GM19043 (cell line): ENCODE data around the gene MTRFR.
A peak's percentile ranks its signal among the peaks of the same experiment; 100 is the strongest.
"Not testable (repeated sequence)": the region's sequence is repeated elsewhere in the genome, so short reads cannot be mapped to it uniquely, and the experiment has no call there.

ENCODE experiments used
- ATAC-seq: cut with Tn5 transposase; IDR thresholded peaks from one replicate; pipeline ENCODE4 v1.9.1; 2021; ENCODE audit warnings: low read depth; ENCODE audit not compliant: unreplicated experiment

Gene MTRFR

DNA sequence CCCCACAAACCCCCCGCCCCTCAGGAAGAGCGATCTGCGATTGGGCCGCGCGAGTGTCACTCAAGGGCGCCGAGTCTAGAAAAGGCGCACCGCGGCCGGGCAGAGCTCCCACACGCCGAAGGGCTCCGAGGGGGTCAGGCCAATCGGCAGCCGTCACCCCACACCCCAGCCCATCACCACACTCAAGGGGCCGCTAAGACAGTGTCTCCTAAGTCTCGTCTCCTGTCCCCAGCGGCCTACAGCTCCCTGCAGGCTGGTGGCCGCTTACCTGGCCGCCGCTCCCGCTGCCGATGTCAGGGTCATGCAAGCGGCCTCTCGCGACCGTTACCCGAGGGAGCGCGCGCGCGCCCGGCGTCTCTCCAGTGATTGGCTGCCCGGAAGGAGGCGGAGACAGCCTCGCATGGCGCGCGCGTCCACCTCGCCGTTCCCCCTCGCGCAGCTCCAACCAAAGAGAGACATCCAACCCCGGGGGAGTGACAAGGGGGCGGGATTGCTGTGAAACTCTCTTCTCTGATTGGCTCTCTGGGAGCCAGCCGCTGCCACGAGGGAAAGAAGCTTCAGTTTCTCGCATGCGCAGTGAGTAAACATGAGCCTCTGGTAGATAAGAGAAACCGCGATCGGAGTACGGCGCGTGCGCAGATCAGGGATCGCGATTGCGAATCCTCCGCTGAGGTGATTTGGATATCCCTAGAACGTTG is at the start of gene MTRFR, which contains the start of gene MPHOSPH9:
Gene MTRFR, plus strand, starts transcription at position 630 of the 698 bp plus-strand sequence. CDS start 20,239 bp downstream, outside the sequence.
Gene MPHOSPH9, minus strand, starts transcription at position 335 of the 698 bp plus-strand sequence. CDS start 2,777 bp downstream, outside the sequence.
- peak; percentile 70 for ATAC-seq

DNA sequence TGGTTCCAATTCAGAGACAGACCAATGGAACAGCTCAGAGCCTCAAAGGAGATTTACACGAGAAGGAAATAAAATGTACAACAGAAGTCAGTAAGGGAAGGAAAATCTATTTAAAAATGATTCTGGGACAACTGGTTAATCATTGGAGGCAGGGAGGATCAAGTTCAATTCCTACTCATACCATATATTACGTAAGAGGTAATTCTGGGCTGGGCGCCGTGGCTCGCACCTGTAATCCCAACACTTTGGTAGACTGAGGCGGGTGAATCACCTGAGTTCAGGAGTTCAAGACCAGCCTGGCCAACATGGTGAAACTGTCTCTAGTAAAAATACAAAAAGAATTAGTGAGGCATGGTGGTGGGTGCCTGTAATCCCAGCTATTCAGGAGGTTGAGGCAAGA is 45.6 kb upstream of the MTRFR start:
- no peak for ATAC-seq

DNA sequence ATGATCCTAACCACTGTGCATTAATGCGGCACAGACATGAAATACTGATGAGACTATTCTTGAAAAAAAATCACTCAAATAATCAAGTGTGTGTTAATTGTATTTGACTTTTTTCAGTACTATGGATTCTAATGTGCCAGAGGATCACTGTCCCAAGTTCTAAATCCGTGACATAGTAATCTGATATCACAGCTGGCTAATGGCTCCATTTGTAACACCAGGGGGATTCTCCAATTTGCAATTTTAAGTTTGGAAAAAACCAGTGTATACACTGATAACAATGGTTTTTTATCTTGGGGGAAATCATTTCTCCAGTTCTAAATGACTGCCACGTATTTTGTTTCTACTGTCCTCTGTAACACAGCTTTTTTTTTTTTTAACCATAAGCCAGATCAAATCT is 33.3 kb upstream of the MTRFR start:
- ATAC-seq = no peak

GRCh38 chr12:123200414-123200813 is 32.8 kb upstream of the MTRFR start:
- ATAC-seq = no peak

- ATAC-seq = not testable (repeated sequence)
Measured at GRCh38 chr12:123206794-123207193, 26.4 kb upstream of the MTRFR start.

- ATAC-seq = not testable (repeated sequence)
Measured at GRCh38 chr12:123207815-123208214, 25.4 kb upstream of the MTRFR start.

- ATAC-seq = no peak
Measured at GRCh38 chr12:123223241-123223668, 10.0 kb upstream of the MTRFR start.

- no peak for ATAC-seq
Measured at GRCh38 chr12:123225443-123225842, 7.8 kb upstream of the MTRFR start.

DNA sequence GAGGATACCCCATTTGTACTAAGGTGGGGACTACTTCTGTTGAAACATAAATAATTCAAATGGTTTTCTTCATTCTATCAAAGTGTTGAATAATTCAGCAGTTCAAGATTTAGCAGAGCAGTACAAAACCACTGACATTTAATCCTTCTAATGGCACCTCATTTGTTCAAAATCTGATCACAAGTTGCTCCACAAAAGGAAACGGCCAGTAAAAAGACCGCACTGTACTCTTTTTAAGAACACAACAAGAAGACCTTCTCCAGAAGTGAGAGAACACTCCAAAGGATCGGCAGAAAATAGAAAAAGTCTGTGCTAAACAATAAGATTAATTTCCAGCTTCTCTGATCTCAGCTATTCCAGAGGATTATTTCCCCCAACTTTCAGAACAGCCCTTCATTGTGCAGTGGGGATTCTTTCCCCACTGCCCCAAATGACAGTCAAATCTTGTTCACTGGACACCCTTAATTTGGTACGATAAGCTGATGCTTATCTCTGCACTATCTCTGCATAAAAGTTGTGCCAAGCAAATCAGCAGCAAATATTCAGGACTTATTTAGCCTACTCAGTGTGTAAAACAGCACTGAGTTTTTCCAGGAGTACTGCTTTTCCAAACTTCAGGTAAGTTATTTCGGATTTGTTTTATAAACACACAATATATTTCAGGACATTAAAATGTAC is 5.5 kb upstream of the MTRFR start:
- no peak for ATAC-seq

GRCh38 chr12:123229051-123229450 is 4.2 kb upstream of the MTRFR start:
- no peak for ATAC-seq

DNA sequence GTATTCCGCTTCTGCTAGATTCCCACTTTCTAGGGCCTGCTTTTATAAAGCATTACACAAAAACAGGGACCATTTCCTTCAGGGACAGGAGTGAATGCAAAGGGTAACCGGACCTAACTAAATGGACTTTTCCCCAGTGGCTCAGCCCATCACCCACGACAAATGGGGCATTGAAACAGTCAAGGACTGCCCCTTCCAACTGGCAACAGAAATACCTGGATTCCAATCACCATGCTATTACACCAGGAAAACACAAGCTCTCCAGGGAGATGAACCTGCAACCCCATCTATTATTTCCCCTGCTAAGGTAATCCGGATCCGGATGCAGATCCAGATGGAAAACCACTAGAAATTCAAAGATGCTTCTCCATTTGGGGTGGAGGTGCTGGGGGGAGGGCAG is 1.3 kb upstream of the MTRFR start:
- no peak for ATAC-seq

- no peak for ATAC-seq
Measured at GRCh38 chr12:123232472-123232806, 797 bp upstream of the MTRFR start.

- no peak for ATAC-seq
Measured at GRCh38 chr12:123233505-123234308, 471 bp downstream of the MTRFR start.

GRCh38 chr12:123237646-123238329 is 4.6 kb downstream of the MTRFR start:
- no peak for ATAC-seq

DNA sequence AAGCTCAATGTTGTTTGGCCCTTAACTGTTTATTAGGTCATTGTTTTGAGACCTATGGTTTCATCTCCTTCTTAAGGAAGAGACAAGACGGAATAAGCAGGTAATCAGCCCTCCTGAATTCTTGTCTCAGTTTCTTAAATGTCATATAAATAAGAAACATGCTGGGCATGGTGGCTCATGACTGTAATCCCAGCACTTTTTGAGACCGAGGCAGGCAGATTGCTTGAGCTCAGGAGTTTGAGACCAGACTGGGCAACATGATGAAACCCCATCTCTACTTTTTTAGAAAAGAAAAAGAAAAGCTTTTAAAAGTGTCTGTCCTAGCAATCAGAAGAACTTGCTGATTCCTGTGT is 5.1 kb downstream of the MTRFR start:
- ATAC-seq = no peak

DNA sequence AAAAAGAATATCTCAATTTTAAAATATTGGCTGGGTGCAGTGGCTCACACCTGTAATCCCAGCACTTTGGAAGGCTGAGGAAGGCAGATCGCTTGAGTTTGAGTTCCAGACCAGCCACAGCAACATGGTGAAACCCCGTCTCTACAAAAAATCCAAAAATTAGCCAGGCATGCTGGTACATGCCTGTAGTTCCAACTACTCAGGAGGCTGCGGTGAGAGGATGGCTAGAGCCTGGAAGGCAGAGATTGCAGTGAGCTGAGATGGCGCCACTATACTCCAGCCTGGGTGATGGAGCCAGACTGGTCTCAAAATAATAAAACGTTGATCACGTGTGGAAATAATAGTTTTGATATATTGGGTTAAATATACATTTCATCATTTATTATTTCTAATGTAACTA is 5.7 kb downstream of the MTRFR start:
- ATAC-seq = no peak

- no peak for ATAC-seq
Measured at GRCh38 chr12:123242116-123242904, 9.1 kb downstream of the MTRFR start.

DNA sequence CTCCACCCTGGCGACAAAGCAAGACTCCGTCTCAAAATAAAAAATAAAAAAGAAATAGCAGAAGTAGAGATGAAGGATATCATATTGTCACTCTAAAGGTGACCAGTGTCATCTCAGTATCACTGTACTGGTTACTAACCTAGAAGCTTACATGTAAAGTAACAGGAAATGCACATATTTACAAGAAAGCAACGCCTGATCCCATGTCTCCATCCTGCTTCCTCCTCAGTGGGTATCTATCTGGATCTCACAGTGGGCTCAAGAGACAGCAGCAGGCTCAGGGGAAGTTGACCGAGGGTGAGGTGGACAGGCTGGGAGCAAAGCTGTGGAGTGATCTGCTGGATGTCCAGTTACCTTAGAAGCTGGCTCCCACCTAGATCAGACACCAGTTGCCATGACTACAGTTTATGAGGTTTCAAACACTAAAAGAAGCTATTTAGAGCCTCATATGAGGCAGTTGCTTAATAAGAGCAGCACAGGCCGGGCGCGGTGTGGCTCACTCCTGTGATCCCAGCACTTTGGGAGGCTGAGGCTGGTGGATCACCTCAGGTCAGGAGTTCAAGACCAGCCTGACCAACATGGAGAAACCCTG is 10.5 kb downstream of the MTRFR start:
- ATAC-seq = no peak

GRCh38 chr12:123245678-123246077 is 12.4 kb downstream of the MTRFR start:
- ATAC-seq = no peak

GRCh38 chr12:123248129-123248528 is 14.9 kb downstream of the MTRFR start:
- ATAC-seq = not testable (repeated sequence)
